HG02642 (cell line): ENCODE measurements around the gene ARTN.

ENCODE experiments used
- ATAC-seq: cut with Tn5 transposase; IDR thresholded peaks from one replicate; pipeline ENCODE4 v1.9.1; 2021; ENCODE audit warnings: mild to moderate bottlenecking; ENCODE audit not compliant: unreplicated experiment, poor library complexity

ARTN gene, protein sequence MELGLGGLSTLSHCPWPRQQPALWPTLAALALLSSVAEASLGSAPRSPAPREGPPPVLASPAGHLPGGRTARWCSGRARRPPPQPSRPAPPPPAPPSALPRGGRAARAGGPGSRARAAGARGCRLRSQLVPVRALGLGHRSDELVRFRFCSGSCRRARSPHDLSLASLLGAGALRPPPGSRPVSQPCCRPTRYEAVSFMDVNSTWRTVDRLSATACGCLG

DNA sequence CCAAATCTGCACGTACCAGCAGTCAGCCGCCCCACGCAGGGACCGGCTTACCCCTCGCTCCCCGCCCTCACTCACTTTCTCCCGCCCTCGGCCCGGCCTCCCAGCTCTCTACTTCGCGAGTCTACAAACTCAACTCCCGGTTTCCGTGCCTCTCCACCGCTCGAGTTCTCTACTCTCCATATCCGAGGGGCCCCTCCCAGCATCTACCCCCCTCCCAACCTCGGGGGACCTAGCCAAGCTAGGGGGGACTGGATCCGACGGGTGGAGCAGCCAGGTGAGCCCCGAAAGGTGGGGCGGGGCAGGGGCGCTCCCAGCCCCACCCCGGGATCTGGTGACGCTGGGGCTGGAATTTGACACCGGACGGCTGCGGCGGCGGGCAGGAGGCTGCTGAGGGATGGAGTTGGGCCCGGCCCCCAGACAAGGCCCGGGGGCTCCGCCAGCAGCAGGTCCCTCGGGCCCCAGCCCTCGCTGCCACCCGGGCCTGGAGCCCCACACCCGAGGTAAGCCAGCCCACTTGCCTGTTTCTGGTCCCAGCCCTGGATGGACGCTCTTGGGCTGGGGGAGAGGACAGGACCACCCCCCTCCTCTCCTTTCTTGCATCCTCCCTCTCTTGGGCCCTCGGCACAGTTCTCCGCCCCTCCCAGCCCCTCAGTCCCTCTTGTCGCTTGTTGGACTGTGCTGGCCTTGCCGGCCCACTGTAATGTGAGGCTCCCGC, at the start of gene ARTN:
Gene ARTN (plus strand): TSS at position 416 of the 715 bp plus-strand sequence. CDS start 1,856 bp downstream, outside the sequence.
- ATAC-seq, result no peak

DNA sequence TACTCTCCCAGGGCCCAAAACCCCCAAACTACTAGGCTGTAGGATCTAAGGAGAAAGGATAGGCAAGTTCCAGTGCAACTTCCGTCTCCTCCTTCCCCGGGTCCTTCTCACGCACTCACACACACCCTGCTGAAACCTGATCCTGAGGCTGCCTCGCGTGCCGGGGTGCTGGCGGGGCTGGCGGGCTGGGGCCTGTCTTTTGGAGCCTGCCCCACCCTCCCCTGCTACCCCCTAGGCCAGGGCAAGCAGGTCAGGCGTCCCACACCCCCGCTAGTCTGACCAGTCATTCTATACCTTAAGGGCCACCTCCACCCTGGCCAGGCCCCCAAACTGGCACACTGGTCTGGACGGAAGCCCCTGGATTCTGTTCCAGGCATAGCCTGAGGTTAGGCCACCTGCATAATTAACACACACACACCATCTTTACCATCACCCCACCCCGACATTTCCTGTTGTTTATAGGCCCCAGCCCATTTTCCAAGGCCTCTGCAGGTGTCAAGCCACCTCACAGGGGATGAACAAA, 48.3 kb upstream of the ARTN start:
- no peak for ATAC-seq

DNA sequence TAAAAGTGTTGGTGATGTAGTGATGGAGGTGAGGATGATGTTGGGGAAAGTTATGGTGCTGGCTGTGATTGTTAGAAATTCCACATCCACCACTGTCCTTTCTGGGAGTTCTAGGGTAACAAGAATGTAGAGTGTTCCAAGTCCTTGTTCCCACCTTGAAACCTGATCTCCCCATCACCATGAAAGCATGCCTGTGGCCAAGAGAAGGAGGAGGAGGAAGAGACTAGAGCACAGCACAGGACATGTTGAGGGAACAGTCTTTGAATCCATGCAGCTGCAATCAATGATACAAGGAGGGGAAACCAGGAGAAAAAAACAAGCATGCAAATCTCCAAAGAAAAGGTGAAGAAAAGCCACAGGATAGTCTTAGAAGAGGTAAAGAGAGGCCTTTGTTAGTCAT, 45.9 kb upstream of the ARTN start:
- no peak for ATAC-seq

DNA sequence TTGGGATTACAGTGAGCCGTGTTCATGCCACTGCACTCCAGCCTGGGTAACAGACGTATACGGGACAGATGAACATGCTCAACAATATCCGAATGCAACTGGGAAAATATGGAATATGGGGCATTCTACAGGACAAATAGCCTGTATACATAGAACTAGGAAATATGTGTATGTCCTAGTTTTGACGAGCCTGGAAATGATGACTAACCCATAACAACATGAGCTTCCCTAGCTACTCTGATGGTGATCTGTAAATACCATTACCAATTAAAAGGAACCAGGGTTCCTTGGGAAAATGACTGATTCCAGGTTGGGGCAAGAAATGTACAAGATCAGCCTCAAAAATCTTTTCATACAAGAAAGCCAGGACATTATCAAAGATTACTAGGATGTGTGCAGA, 42.8 kb upstream of the ARTN start:
- no peak for ATAC-seq

DNA sequence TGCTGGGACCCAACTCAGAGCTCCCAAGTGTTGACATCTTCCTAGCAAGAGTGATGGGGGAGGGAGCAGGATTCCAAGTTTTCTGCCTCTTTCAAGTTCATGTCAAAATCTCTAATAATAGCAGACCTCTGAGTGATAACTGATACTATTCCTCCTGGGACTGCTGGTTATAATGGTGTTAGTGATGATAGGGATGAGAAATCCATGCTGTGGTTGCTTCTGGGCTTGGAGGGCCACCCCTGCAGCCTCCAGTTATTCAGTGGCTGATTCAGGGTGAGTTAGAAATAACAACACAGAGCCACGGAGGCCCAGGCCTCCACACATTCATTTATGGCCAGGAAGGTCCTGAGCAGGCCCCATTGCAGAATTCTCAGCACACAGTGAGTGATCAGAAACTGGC, 40.6 kb upstream of the ARTN start:
- no peak for ATAC-seq

DNA sequence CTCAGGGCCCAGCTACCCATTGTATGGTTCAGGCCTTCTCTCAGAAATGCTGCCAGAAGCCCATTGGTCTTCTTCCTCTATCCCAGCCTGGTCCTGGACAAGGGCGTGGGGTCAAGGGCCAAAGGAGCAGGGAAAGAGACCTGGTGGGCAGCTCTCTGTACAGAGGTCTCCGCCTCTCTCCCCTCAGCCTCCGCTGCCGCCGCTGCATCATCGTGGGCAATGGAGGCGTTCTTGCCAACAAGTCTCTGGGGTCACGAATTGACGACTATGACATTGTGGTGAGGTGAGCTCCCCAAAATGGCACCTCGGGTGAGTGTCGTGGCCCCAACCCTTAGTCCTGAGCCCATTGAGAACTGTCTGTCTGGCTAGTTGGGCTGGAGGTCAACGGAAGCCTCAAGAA, 34.6 kb upstream of the ARTN start:
- ATAC-seq, result no peak

DNA sequence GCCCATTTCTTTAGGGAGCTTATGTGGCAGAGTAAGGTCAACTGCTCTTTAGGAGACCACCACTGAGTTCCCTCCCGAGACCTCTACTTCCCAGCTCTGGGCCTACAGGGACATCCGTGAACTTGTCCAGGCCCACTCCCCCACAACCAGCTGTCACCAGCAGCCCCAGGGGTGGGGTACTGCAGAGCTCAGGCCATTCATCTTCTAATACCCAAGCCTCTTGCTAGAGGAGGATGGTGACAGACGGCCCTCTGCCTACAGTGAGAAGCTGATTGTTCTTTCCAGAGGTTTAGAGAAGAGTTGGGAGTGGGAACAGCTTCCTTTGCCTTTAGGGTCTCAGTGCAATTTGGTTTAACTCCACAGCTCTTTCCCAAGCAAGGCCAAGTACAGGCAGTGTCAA, 33.2 kb upstream of the ARTN start:
- no peak for ATAC-seq

DNA sequence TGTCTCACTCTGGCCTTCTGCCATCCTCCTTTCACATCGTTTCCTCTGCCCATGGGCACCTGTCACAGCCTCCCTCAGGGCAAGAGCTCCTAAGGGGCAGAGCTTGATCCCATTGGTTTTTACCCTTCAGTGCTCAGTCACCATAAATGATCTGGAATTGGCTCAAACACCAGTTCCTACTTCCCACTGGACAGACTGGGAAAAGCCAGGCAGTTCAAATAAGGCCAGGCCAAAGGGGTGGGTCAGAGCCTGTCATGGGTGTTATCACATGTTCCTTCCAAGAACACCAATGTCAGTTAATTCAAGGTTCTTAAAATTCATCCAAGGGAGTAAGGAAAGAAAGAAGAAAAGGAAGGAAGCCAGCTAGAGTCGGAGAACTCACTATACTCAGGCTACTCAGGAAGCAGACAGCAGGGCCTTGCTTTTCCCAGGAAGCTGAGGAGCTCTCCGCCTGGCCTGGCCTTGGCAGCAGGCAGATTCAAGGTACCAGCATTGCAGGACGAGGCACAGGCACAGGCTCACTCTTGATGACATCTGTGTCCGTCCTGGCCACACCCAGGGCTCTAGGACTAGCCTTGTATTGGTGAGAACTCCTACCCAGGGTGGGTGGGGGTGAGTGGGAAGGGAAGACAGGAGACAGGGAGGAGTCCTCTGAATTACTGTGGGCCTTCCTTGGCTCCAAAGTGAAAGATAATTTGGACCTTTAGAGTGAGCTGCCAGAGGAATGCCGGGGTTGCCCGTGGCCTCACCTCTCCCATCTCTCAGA, 32.2 kb upstream of the ARTN start:
- no peak for ATAC-seq

DNA sequence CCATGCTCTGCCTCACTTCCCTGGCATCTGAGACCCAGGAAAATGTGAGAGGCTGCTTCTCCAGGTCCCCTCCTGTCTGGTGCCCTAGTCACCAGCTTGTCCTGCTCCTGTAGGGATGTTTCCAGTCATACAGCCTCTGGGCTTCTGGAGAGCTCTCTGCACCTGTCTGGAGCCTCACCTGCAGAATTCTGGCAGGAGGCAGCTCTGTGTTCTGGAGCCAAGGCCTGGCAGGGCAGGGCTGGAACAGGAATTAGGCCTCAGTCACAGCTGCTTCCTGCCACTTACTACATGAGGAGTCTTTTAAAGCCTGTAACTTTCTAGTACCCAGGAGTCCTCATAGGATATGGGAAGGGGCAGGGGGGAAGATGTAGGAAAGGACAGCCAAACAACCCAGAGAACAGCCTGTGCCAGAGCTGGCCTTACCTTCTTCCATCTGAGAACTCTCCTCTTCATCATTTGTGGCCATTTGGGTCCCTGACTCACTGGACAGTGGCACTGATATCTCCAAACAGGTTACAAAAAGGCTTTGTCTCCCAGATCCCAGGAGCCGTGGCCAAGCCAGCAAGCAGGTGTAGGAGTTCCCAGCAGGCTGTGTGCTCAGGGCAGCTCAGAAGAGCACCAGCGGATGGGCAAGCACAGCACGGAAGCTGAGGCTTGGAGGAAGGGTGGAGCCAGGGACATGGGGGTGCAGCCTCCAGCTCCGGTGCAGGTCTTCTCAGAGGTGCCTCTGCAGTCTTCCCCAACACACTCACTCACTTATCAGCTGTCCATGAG, 31.4 kb upstream of the ARTN start:
- no peak for ATAC-seq

DNA sequence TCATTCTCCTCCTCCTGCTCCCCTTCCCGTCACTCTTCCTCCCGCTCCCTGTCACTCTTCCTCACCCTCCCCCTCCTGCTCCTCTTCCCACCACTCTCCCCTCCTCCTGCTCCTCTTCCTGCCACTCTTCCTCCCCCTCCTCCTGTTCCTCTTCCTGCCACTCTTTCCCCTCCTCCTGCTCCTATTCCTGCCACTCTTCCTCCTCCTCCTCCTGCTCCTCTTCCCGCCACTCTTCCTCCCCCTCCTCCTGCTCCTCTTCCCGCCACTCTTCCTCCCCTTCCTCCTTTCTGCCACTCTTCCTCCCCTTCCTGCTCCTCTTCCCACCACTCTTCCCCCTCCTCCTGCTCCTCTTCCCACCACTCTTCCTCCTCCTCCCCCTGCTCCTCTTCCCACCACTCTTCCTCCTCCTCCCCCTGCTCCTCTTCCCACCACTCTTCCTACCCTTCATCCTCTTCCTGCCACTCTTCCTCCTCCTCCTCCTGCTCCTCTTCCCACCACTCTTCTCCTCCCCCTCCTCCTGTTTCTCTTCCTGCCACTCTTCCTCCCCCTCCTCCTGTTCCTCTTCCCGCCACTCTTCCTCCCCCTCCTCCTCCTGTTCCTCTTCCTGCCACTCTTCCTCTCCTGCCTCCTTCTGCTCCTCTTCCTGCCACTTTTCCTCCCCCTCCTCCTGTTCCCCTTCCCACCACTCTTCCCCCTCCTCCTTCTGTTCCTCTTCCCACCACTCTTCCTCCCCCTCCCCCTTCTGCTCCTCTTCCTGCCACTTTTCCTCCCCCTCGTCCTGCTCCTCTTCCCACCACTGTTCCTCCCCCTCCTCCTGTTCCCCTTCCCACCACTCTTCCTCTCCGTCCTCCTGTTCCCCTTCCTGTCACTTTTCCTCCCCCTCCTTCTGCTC, 28.7 kb upstream of the ARTN start:
- ATAC-seq, result no peak

DNA sequence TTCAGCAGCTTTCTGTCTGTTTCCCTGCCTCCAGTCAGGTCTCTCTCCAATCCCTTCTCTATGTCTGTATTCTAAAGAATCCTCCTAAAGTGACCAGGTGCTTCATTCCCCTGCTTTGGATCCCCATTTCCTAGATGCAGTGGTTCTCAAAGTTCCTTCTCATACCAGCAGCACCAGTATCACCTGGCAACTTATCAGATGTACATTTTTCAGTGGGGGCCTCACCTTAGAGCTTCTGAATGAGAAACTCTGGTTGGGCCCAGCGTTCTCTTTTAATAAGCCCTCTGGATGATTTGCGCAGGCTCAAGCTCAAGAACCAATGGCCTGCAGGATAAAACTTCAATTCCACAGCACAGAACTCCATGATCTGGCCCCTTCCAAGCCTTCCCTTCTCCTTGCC, 25.4 kb upstream of the ARTN start:
- ATAC-seq, result no peak

DNA sequence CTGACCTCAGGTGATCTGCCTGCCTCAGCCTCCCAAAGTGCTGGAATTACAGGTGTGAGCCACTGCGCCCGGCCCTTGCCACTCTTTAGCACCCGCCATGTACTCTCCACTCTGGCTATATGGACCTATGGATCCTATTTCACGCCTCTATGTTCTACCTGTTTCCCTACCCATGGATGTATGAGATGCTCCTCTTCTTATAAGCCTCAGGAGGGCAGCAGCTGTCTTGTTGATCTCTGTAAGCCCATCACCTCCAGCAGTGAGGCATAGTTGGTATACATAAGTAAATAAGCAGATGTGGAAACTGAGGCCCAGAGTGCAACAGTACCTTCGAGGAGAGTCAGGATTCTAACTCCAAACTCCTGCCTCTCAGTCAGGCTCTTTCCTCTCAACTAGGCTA, 24.7 kb upstream of the ARTN start:
- no peak for ATAC-seq

DNA sequence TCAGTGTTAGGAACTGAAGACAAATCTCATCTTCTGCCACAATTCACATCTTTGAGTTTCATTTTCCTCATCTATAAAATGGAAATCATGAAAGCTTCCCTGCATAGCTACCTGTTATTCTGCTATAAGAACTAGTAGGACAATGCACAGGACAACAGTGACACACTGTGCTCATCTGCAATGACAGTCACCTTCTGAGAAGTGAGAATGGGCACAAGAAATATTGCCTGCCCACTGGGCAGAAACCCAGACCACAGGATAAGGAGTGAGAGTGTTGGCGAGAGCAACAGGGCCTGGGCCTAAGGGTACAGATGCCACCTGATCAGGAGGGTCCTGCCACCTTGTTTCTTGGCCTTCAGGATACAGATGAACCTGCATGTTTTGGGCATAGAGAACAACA, 23.3 kb upstream of the ARTN start:
- ATAC-seq, result no peak

DNA sequence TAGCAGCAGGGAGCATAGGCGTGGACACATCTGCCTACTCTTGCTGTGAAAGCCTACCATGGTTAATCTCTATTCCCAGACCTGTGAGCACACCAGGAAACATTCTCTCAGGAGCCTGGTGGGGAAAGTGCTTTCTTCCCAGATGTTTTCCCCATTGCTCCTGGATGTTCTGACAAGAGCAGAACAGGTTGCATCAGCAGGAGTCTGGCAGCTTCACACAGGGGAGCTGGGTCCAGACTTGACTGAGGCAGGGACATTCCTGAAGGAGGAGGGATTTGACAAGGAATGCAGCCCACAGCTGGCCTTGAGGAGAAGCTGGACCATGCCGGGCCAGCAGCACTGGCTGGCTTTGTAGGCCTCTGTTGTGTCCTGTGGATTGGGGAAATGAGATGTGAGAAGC, 21.0 kb upstream of the ARTN start:
- no peak for ATAC-seq

DNA sequence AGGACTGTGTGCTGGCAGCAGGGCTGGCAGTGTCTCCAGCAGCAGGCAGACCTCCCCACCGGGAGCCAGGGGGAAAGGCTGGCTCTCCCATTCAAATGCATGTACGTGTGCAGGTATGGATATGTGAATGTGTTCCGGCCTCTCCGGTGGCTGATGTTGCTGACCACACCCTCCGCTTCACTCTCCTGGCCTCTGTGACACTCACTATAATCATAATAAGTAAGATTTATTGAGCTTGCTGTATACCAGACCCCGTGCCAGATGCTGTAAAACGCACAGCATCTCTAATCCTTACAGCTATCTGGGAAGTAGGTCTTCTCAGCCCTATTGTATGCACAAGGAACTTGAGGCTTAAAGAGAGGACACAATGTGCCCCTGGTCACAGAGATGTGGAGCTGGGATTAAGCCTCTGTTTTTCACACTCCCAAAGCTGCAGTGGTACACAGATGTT, 20.5 kb upstream of the ARTN start:
- no peak for ATAC-seq

DNA sequence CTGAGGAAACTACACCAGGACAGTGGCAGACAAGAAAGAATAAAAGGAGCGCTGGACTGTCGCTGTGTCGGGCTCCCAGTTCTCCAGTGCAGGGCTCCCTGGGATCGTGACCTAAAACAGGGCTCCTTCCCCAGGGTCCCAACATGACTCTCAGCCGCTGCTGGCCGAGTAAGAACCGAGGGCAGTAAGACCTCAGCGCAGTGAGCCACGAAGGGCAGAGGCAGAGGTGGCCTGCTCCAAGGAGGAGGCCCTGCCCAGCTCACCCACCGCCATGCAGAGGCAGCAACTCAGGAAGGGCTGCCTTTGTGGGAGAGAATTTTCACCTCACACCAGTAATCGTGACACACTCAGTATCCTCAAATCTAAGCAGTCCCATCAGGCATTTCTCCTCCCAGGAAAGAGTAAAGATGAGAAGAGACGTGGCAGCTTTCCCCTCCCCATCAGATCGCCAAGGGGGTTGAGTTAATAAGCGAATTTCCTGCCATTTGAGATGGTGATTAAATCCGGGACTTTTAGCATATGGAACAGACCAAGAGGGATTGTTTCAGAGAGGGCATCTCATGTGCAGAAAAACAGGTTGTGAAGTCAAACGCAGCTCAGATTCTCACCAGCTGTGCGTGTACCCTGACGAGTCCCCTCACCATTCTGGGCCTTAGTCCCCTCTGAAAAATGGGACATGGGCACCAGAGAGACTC, 19.8 kb upstream of the ARTN start:
- no peak for ATAC-seq

DNA sequence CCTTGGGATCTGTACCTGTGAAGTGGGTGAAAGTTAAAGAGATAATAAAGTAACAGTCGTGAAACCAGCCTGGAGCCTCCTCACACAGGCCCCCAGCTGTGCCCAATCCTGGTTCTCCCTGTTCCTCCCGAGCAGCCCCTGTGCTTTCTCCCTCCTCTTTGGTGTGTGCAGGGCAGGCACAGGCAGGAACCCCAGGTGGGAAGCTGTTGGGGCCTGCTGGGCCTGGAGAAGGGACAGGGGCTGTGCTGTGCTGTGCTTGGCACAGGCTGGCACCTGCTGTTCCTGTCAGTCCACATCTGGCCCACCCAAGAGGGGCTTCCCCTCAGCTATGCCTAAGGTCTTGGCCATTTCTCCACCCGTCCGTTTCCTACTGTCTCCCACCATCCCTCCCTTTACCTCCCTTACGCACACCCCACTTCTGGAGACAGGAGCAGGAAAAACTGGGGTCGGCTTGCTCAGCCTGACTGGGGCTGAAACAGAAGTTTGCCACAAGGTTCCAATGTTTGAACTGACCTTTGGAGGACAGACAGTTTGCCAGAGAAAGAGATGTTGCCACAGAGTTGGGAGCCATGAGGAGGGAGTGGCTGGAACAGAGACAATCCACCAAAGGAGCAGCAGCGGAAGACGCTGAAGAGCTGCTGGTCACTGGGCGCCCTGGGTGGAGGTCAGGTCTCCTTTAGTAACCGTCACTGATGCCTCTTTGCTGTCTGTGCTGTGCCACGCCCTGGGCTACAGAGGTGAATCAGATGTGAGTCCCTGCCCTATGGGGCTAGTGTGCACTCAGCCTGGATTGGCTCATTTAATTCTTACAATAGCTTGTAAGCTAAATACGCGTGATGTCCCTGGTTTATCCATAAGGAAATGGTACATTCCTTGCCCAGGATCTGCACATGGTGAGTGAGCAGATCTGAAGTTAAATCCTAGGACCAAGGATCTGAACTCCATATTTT, 18.8 kb upstream of the ARTN start:
- no peak for ATAC-seq

DNA sequence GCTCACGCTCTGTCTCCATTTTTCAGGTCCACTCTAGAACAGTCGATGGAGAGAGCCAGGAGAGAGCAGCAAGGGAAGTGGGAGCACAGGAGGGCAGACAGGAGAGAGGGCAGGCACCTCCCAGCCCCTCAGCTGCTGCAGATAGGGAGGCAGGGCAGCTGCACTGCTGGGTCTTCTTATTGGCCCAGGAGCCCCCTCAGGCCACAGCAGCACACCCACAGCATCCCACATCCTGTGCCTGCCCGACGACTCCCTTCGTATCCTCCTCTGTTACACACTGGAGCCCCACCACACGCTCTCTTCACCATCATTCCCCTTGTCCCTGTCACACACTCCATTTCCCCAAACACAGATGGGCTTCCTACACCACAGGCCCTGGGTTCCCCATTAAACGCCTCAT, 13.7 kb upstream of the ARTN start:
- ATAC-seq, result no peak
